Left lung (tissue), 10 donors: ENCODE results near the gene FREM2. TPM values are rescaled to one million over a fixed set of nuclear protein-coding genes. Genes with fewer than 3 reads are reported as not detected.

ENCODE experiments used
- ATAC-seq: fragments of 200-7000 bp; cut with Tn5 transposase; one replicate; pipeline ENCODE4 v1.9.1; 2020; ENCODE audit warnings: moderate library complexity
- DNase-seq, 4 donors: peaks; one replicate each; pipeline ENCODE4 v3.0.0-alpha.2; 2013 to 2020
- H3K27ac ChIP-seq, 2 donors: fragments of 200-600 bp; sonication (generic) in 1 of 2; one replicate each; pipeline versions ENCODE4 v1.5.0 to v1.8.0; 2020 to 2021
- H3K27me3 ChIP-seq, 2 donors: fragments of 200-600 bp; sonication (generic) in 1 of 2; one replicate each; pipeline versions ENCODE4 v1.5.0 to v1.8.0; 2020 to 2021
- H3K36me3 ChIP-seq, 2 donors: fragments of 200-600 bp; sonication (generic) in 1 of 2; one replicate each; pipeline versions ENCODE4 v1.5.0 to v1.8.0; 2020 to 2021
- H3K4me1 ChIP-seq, 2 donors: fragments of 200-600 bp; one replicate each; pipeline ENCODE4 v1.8.0; 2021
- H3K4me3 ChIP-seq, 2 donors: fragments of 200-600 bp; sonication (generic) in 1 of 2; one replicate each; pipeline versions ENCODE4 v1.5.0 to v1.8.0; 2020 to 2021; ENCODE audit warnings: mild to moderate bottlenecking in 1 of 2
- H3K9me3 ChIP-seq, 2 donors: fragments of 200-600 bp; sonication (generic) in 1 of 2; one replicate each; pipeline versions ENCODE4 v1.5.0 to v1.8.0; 2020 to 2021
- CTCF ChIP-seq, 2 donors: fragments of 200-600 bp; sonication (generic) in 1 of 2; IDR thresholded peaks; one replicate each; pipeline versions ENCODE4 v1.5.0 to v1.8.0; 2021; ENCODE audit warnings: antibody characterized with exemption in 2 of 2
- intact Hi-C, 2 donors: fragments of 100-400 bp; cut with DNase I; formaldehyde crosslinking; loops; one replicate each; pipeline versions ENCODE4 v1.11.2 to v1.14.2; 2022
- polyA plus RNA-seq, 6 donors: library from polyadenylated mRNA; unstranded; fragments of 120-200 nt; gene quantifications; one replicate each; pipeline ENCODE4 v1.2.1, GENCODE V29; 2013; ENCODE audit not compliant: insufficient read length in 6 of 6
- total RNA-seq, 2 donors: library from RNA; stranded (reverse); fragmentation: NEBNext Ultra II Directional; extraction: Animal tissue kit (Norgen Biotek cat#: 25700); gene quantifications; one replicate each; pipeline ENCODE4 v1.2.1, GENCODE V29; 2021
- donor health status: DM: no; HTN: yes; CAD: no.
- donor health status: DM: no; HTN: no; CAD: no.

Gene FREM2
- total and polyA plus RNA-seq, 8 donors: 12.4 to 54.1 (median 43.4) TPM

DNA sequence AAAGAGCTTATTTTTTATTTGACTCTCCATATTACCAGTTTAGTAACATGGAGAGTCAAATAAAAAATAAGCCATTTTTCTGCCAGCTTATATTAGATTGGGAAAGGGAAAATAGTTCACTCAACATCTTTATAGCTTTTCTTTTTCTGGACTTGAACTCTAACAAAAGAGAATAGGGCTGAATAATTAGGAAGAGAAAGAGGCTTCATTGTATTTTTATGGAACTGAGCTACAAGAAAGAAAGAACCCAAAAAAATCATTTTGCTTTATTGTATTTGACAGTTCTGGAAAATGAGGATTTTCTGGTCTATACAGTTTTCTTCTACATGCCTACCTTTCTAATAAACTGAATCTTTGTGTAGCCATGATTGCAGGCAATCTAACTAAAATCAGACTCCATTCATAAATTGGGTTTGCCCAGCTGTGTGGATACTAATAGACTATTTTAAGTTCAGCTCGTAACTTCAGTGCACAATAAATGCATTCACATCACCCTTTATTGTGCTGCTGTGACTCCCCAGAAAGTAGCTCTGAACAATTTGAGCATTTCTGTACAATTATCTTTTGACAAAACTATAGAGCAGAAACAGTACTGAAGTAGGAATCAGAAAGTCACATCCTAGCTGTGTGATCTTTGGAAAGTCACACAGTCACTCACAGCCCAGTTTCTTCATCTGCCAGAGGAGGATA lies 188.5 kb downstream of the FREM2 start:
- Histone ChIP-seq H3K27ac (no peak overlapping the region), H3K4me3 (no peak overlapping the region), H3K36me3 (no peaks in the 10 kb centered on the region), H3K4me1 (no peaks in the 10 kb centered on the region), H3K9me3 (no peaks in the 10 kb centered on the region), H3K27me3 (peaks cover 0 to 5% of the 10 kb centered on the region in 2 donors)
- intact Hi-C loops: no loop called here
- DNase-seq: no peak
- TF ChIP-seq CTCF (IDR thresholded peaks at IDR 0.05): no peak
- no peak for ATAC-seq

GRCh38 chr13:38879278-38879677 lies 192.4 kb downstream of the FREM2 start:
- no peak overlapping the region for H3K4me3 ChIP-seq
- no peak for DNase-seq
- intact Hi-C loops: no loop called here

DNA sequence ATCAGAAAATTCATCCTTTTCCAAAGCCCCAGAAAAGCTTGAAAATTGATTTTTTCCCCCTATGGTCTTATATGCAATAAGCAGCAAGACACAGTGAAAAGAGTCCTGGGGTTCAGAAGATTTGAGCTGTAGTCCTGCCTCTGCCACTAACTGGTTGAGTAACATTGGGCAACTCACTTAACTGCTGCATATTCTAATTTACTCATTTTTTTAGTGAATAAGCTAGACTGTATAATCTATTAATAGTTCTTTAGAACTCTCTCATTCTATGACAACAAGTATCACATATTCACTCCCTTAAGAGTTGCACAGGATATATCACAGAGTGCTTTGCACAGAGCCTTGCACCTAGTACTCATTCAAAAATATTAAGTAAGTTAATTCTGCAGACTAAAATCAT lies 192.9 kb downstream of the FREM2 start:
- intact Hi-C loops: no loop called here
- H3K9me3 ChIP-seq: no peaks in the 10 kb centered on the region
- H3K27ac ChIP-seq: no peak overlapping the region
- no peak for TF ChIP-seq CTCF (IDR thresholded peaks at IDR 0.05)
- no peaks in the 10 kb centered on the region for H3K36me3 ChIP-seq
- no peak overlapping the region for H3K4me3 ChIP-seq
- ATAC-seq (no peak), DNase-seq (no peak)
- H3K4me1 ChIP-seq: no peaks in the 10 kb centered on the region
- H3K27me3 ChIP-seq: no peaks in the 10 kb centered on the region

More at GRCh38 chr13:38879278-38879677, 192.4 kb downstream of the FREM2 start:
- no peak for ATAC-seq
- H3K36me3 ChIP-seq: no peaks in the 10 kb centered on the region
- no peak for TF ChIP-seq CTCF (IDR thresholded peaks at IDR 0.05)
- no peaks in the 10 kb centered on the region for H3K4me1 ChIP-seq
- H3K27me3 ChIP-seq: no peaks in the 10 kb centered on the region
- no peaks in the 10 kb centered on the region for H3K9me3 ChIP-seq
- H3K27ac ChIP-seq: no peak overlapping the region

DNA sequence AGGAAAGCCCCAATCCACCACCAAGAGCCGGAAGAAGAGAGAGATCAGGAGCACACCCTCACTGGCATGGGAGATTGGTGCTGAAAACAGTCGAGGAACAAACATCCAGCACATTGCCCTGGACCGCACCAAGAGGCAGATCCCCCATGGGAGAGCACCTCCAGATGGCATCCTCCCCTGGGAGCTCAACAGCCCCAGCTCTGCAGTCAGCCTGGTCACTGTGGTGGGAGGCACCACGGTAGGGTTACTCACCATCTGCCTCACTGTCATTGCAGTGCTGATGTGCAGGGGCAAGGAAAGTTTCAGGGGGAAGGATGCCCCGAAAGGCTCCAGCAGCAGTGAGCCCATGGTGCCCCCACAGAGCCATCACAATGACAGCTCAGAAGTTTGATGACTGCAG lies 193.5 kb downstream of the FREM2 start:
- Histone ChIP-seq H3K4me3 (no peak overlapping the region), H3K4me1 (no peaks in the 10 kb centered on the region), H3K27ac (no peak overlapping the region), H3K9me3 (no peaks in the 10 kb centered on the region), H3K27me3 (no peaks in the 10 kb centered on the region), H3K36me3 (no peaks in the 10 kb centered on the region)
- no peak for TF ChIP-seq CTCF (IDR thresholded peaks at IDR 0.05)
- intact Hi-C loops: no loop called here
- ATAC-seq: no peak
- DNase-seq: no peak

GRCh38 chr13:38883783-38884182 lies 196.9 kb downstream of the FREM2 start:
- intact Hi-C loops: no loop called here
- no peaks in the 10 kb centered on the region for H3K4me1 ChIP-seq
- no peak overlapping the region for H3K4me3 ChIP-seq
- no peaks in the 10 kb centered on the region for H3K9me3 ChIP-seq
- ATAC-seq (no peak), DNase-seq (no peak)
- no peak for TF ChIP-seq CTCF (IDR thresholded peaks at IDR 0.05)
- no peaks in the 10 kb centered on the region for H3K27me3 ChIP-seq
- no peaks in the 10 kb centered on the region for H3K36me3 ChIP-seq
- no peak overlapping the region for H3K27ac ChIP-seq
